EL (cell line): Measurements from ENCODE around the gene KDM2A.

ENCODE experiments used
- DNase-seq: peaks from one replicate; pipeline ENCODE4 v3.0.0-alpha.2; 2016

The KDM2A gene

GRCh38 chr11:67262731-67263675 is 143.9 kb downstream of the KDM2A start:
- peak; percentile 85 for DNase-seq

GRCh38 chr11:67264260-67264659 is 145.2 kb downstream of the KDM2A start:
- DNase-seq = no peak

GRCh38 chr11:67264877-67265632 is 146.0 kb downstream of the KDM2A start:
- DNase-seq = no peak

- DNase-seq = peak; percentile 57
These were observed 146.8 kb downstream of the KDM2A start for GRCh38 chr11:67265633-67266448.

GRCh38 chr11:67266449-67267187 is 147.6 kb downstream of the KDM2A start, which contains the start of gene GRK2:
Gene GRK2 (plus strand): TSS chr11:67266473. CDS start chr11:67266700, 227 bp downstream.
- DNase-seq = peak; percentile 57

GRCh38 chr11:67267188-67268080 is 148.4 kb downstream of the KDM2A start:
- no peak for DNase-seq

- no peak for DNase-seq
These were observed 149.3 kb downstream of the KDM2A start for GRCh38 chr11:67268081-67268961.

- no peak for DNase-seq
These were observed 149.9 kb downstream of the KDM2A start for GRCh38 chr11:67268962-67269268.

- no peak for DNase-seq
These were observed 150.6 kb downstream of the KDM2A start for GRCh38 chr11:67269401-67270255.

GRCh38 chr11:67270256-67271204 is 151.5 kb downstream of the KDM2A start:
- no peak for DNase-seq

- no peak for DNase-seq
These were observed 152.1 kb downstream of the KDM2A start for GRCh38 chr11:67271205-67271540.

- no peak for DNase-seq
These were observed 152.7 kb downstream of the KDM2A start for GRCh38 chr11:67271541-67272284.

GRCh38 chr11:67272327-67273259 is 153.5 kb downstream of the KDM2A start:
- DNase-seq = no peak

GRCh38 chr11:67273260-67273990 is 154.4 kb downstream of the KDM2A start:
- no peak for DNase-seq
